ENCODE measurements around the gene FGF22.
A peak's percentile ranks its signal among the peaks of the same experiment; 100 is the strongest.
"Not testable (repeated sequence)": the region's sequence is repeated elsewhere in the genome, so short reads cannot be mapped to it uniquely, and the experiment has no call there.

FGF22 gene

DNA sequence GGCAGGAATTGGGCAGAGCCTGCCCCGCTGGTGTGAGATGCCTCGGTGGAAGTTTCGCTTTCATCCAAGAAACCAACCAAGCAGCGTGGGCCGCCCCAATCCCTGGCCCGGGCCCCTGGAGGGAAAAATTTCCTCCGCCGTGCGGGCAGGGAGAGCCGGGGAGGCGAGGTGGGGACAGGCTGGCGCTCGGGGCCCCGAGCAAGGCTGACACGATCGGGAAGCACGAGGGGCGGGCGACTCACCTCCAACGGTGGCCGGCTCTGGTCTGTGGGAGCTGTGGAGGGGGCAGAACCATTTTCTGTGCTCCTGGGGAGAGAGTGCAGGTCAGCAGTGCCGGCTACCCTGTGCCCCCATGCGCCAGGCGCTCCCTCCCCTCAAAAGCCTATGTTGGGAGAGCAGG lies 12.3 kb downstream of the FGF22 start:
- no peak for DNase-seq
- in situ Hi-C loops (cut with HindIII; ENCODE audit: low pct_ligation_motif_present, low pct_unique_long_range_greater_than_20kb, low sequenced_read_pairs) = no loop called here

DNA sequence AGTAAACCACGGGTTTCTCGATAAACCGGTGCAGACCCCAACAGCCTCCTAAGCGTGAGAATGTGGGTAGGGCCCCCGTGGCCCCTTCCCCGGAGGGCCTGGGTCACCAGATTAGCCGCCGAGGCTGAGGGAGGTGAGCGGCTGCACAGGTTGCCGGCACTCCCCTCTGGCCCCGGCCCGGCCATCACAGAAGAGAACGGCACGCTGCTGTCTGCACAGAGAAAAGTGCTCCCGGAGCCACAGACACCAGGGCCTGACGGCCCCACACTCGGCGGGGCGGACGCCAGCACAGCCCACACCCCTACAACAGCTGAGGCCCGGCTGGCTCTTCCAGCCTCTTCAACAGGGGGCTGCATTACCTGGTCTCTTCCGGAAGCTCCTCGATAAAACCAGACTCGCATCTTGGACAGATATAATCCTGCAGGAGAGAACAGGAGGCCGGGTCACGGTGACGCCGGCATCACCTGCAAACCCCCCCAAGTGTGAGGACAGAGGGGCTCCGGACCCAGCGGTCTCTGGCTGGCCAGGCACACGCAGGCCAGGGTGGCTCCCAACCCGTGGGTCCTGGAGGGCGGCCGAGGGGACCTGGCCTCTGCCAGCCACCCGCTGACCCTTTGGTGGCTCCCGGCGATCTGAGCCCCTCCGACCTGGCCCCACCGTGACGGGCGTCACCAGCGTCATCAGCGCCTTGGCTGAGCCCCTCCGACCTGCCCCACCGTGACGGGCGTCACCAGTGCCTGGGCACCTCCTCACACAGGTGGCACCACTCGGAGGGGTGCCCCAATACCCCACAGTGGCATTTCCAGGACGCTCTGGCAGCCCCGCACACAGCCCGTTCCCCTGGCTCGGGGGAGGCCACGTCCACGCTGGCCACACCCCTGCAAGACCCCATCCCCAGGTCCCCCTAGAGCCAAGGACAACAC lies 13.0 kb downstream of the FGF22 start:
- DNase-seq = no peak
- in situ Hi-C loops (cut with HindIII; ENCODE audit: low pct_ligation_motif_present, low pct_unique_long_range_greater_than_20kb, low sequenced_read_pairs) = no loop called here

DNA sequence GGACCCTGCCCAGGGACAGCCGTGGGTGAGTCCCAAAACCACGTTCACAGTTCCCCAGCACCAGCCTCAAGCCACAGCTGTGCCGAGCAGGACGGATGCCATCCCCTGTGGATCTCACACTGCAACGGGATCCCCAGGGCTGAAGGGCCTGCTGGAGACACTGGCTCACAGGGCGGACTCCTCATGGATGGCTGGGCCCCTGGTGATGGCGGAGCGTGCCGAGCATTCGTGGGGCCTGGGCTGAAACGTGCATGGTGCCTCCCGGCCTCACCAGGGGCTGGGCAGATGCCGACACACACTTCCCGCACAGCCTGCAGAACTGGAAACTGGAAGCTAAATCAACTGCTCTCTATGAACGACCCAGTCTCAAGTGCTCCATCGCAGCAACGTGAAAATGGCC lies 13.7 kb downstream of the FGF22 start:
- in situ Hi-C loops (cut with HindIII; ENCODE audit: low pct_ligation_motif_present, low pct_unique_long_range_greater_than_20kb, low sequenced_read_pairs) = no loop called here
- DNase-seq = no peak

DNA sequence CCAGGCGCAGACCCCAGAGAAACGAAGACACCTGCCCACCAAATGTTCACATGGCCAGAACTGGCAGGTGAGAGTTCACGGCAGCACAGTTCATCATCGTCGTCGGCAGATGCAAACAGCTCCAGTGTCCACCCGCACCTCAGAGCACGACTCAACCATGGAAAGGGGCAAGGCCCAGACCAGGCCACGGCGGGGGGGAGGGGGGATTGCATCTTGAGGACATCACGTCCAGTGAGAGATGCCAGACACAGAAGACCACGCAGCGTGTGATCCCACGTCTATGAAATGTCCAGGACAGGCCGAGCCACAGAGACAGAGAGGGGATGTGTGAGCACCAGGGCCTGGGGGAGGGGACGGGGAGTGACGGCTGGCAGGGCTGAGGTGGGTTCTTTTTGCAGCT lies 16.0 kb downstream of the FGF22 start:
- no peak for DNase-seq
- in situ Hi-C loops (cut with HindIII; ENCODE audit: low pct_ligation_motif_present, low pct_unique_long_range_greater_than_20kb, low sequenced_read_pairs) = no loop called here

DNA sequence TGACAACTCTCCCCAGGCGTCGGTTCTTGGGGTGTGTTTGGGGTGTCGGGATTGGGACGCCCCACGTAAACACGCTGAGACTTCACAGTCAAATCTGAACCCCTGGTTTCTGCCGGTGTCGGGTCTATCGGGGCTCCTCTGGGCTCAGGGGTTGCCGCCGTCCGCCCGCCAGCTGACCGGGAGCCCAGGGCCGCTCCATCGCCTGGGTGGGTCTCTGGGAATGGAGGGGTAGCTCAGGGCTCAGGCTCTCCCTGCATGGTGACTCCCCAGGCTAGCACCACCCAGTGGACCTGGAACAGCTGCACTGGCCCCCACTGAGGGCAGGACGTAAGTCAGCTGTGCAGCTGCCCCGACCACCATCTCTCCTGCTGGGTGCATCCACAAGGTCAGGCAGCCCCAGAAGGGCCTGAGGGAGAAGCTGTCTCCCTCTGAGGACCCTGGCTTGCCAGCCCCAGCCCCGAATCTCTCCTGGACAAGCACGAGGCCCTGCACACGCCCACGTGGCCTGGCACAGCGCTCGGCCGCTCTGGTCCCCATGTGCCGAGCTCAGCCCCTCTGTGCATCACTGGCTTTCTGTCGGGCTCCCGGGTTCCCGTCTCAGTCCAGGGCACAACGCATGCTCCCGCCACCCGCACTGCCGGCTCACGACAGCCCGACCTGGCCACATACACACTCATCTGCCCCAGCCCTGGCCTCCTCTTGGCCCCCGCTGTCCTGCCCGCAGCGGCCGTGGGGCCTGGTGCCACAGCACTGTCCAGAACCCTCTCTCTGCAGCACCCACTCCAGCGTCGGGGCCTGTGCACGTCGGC lies 17.3 kb downstream of the FGF22 start:
- in situ Hi-C loops (cut with HindIII; ENCODE audit: low pct_ligation_motif_present, low pct_unique_long_range_greater_than_20kb, low sequenced_read_pairs) = no loop called here
- no peak for DNase-seq

DNA sequence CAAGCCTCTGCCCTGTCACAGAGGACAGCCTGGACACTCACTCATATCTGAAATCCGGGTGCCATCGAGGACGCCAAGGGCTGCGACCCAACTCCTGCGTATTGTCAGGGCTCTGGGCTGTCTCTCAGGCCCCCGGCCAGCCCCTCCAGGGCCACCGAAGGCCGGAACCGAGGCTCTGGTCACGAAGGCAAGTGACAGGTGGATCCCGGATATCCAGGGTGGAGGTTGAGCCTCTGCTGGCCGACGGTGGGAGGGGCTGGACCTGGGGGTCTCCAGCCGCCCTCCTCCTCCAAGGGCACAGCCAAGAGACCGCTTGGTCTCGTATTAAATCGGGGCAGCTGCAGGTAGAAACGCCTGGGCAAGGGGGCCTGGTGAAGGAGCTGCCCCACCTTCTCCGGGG lies 17.9 kb downstream of the FGF22 start:
- in situ Hi-C loops (cut with HindIII; ENCODE audit: low pct_ligation_motif_present, low pct_unique_long_range_greater_than_20kb, low sequenced_read_pairs) = no loop called here

DNA sequence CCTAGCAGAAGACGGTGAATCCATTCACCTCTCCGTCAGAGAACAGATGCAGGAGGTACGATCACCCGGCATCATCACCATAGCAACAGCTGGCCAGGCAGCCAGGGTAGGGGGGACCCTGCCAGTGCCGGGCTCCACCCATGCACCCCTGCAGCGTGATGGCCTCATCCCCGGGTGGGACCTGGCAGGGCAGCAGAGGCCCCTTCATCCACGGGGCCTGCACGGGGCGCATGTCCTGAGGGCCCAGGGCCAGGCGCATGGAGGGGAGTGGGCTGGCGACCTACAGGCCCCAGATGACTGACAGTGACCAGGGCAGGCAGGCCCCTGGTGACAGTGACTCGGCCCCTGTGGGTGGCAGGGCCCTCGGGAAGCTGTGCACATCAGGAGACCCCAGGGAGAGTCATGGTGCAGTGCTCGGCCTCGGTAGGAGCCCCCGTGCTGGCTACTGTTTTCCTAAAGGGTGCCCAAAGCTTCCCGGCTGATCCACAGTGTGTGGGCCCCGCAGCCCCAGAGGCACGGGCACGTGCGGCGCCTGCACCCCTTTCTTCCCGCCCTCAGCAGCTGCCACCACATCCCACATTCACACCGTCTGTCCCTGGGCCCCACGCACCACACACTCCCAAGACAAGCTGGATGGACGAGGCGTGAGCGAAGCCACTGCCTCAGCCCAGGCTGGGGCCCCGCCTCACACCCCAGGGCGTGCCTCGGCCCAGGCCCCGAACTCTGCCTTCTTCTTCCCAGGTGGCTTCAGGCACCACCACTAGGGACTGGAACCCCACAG lies 18.6 kb downstream of the FGF22 start:
- in situ Hi-C loops (cut with HindIII; ENCODE audit: low pct_ligation_motif_present, low pct_unique_long_range_greater_than_20kb, low sequenced_read_pairs) = no loop called here
- DNase-seq = no peak

More for the DNA sequence above, 17.9 kb downstream of the FGF22 start:
- no peak for DNase-seq

DNA sequence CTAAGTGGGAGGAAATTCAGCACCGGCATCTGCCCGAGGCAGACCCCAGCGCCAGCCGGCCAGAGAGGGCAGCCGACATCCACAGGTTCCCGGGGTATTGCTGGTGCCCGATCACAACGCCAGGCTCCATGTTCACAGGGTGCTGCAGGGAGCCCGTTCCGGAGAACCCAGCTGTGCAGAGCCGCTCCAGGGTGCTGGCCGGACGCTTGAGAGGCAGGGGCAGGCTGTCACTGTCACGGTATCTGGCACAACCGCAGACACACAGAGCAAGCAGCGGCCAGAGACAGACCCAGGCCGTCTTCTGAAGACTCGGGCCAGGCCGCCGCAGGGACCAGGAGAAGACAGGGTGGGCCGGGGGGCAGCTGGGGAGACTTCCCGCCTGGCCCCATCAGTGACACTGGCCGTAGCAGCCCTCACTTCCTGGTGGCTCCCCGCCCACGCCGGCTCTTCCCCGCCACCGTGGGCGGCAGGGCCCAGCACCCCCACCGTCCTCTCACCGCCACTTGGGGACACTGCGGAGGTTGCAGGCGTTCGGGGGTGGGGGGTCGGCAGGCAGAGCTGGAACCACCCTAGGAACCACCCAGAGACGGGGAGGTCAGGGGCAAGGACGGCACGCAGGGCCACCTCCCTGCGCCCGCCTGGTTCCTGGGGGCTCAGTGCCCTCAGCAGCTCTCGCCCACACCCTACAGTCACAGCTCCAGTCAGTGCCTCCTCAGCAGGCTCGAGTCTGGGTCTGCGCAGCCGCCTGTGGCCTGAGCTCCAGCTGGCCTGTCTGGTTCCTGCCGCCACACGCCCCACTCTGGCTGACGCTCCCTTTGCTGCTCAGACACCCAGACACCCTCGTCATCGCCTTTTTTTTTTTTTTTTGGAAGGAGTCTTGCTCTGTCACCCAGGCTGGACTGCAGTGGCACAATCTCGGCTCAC lies 19.5 kb downstream of the FGF22 start:
- in situ Hi-C loops (cut with HindIII; ENCODE audit: low pct_ligation_motif_present, low pct_unique_long_range_greater_than_20kb, low sequenced_read_pairs) = no loop called here
- no peak for DNase-seq

DNA sequence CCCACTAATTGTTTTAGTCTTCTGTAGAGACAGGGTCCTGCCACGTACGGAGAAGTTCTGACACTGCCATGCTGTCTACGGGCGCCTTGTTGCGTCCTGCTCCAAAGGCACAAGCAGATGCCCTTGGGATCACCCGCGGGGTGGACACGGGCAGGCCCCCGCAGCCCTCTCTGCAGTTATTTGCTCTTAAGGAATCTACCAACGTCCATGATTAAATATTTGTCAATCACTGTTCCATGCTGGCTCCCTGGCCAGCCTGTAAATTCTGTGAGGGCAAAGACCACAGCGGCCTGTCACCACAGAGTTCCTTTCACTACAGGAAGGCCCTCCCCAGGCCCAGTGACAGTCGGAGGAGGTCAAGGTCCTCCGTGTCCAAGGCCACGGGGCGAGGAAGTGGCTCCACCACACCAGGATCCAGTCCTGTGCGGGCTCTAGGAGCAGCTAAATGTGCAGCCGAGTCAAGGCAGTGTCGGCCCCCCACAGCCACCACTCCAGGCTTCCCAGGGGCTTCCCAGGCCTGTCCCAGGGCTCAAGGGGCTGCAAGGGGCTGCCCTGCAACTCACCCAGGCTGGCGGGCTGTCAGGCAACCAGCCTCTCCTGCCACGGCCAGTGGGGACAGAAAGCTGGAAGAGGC lies 21.2 kb downstream of the FGF22 start:
- in situ Hi-C loops (cut with HindIII; ENCODE audit: low pct_ligation_motif_present, low pct_unique_long_range_greater_than_20kb, low sequenced_read_pairs) = no loop called here
- DNase-seq = no peak

DNA sequence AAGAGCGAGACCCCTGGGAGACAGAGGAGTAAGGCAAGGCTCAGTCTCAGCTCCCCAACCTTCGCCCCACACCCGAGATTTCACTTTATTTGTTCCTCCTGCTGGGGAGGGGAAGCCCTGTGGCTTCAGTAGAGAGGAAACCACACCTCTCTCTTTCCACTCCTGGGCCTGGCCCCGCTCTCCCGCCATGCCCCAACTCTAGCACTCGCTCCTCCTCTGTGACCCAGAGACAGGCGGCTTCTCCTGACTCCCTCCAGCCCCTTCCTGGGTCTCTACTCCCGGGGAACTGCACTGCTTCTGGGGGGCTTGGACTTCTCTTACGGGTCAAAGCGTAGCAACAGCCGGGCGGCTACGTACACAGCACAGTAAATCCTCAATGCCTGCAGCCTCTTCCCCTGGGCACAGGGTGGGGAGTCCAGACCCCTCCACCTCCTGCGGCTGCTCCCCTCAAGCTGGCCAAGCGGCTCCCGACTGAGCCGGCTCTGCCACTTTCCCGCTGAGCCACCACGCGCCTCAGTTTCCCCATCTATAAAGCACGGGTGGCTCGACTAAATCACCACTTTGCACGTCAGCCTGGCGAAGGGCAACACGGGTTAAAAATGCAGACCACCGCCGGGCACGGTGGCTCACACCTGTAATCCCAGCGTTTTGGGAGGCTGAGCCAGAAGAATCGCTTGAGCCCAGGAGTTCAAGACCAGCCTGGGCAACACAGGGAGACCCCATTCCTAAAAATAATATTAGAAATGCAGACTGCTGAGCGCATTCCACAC lies 21.9 kb downstream of the FGF22 start:
- no peak for DNase-seq
- in situ Hi-C loops (cut with HindIII; ENCODE audit: low pct_ligation_motif_present, low pct_unique_long_range_greater_than_20kb, low sequenced_read_pairs) = no loop called here

DNA sequence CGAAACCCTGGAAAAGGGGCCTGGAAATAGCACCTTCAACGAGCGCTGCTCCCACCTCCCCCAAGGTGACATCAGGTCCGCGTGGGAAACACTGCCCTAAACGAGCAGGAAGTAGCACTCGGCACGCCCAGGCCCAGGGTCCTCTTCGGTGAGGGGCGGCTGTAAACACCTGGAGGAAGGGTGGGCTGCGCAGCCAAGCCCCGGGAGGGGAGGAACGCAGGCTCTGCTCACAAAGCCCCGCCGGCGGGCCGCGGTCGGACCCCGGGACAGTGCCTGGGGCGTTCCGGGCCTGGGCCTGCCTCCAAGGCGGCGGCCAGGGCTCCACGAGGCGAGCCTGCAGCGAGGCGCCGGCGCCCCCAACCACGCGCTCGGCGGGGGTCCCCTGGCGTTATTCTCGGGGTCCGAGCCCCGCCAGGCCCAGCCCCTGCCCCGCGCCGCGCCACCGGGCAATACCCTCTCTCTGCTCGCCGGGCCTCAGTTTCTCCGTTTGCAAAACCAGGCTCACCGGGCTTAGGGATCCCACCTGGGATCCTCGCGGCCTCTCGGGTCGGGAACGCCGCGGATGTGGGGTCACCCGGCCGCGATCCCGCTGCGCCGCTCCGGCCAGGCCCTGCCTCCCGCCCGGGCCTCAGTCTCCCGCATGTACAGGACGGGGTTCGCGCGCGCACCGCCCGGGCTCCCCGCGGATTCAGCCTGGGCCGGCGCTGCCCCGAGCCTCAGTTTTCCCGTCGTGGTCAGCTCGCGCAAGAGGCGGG lies 22.7 kb downstream of the FGF22 start:
- DNase-seq = peak; percentile 46
- in situ Hi-C loops (cut with HindIII; ENCODE audit: low pct_ligation_motif_present, low pct_unique_long_range_greater_than_20kb, low sequenced_read_pairs) = no loop called here

DNA sequence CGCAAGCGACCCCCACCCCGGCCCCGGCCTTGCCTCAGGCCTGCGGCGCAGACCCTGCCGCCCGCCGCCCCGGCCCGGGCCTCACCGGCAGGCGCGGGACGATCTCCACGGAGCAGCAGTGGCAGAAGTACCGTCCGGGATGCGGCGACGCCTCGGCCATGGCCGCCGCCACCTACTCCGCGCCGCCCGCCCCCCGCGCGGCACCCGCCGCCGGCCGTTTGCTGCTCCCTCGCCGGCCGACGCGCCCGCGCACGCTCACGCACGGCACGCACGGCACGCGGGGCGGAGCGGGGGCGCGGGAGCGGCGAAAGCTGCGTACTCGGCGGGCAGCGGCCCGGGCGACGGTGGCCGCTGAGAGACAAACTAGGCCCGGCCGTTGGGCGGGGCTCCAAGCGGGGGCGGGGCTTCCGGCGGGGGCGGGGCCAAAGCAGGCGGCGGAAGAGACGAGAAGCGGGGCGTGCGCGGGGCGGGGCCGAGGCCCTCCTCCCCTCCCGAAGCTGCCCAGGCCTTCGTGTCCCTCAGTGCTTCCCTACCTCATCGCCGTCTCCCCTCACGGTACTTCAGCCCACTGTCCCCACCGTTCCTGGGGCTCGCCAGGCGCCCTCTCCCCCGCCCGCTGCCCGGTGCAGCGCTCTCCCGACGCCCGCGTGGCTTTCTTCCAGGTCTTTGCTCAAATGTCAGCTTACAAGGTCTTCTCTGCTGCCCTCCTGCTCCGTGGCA lies 23.4 kb downstream of the FGF22 start, which contains the start of gene RNF126:
RNF126 (minus strand) TSS at position 253 of the 720 bp plus-strand sequence; CDS start at position 160, 93 bp downstream.
- in situ Hi-C loops (cut with HindIII; ENCODE audit: low pct_ligation_motif_present, low pct_unique_long_range_greater_than_20kb, low sequenced_read_pairs) = no loop called here
- peak; percentile 84 for DNase-seq

DNA sequence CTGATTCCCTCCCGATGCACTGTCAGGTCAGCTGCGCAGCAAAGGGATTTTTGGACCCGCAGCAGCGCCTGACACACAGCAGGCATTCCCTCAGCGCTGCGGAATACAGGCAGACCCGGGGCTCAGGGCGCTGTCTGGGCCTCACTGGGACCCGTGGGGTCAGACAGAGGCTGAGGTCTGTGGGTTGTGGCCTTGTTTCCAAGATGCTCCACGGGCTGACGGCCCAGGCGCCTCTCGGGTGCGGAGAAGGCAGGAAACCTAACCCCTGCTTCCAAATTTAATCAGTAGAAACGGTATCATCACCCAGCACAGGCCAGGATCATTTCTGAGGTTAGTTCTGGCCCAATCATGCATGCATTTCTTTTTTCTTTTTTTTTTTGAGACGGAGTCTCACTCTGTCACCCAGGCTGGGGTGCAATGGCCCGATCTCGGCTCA lies 24.0 kb downstream of the FGF22 start:
- in situ Hi-C loops (cut with HindIII; ENCODE audit: low pct_ligation_motif_present, low pct_unique_long_range_greater_than_20kb, low sequenced_read_pairs) = no loop called here

DNA sequence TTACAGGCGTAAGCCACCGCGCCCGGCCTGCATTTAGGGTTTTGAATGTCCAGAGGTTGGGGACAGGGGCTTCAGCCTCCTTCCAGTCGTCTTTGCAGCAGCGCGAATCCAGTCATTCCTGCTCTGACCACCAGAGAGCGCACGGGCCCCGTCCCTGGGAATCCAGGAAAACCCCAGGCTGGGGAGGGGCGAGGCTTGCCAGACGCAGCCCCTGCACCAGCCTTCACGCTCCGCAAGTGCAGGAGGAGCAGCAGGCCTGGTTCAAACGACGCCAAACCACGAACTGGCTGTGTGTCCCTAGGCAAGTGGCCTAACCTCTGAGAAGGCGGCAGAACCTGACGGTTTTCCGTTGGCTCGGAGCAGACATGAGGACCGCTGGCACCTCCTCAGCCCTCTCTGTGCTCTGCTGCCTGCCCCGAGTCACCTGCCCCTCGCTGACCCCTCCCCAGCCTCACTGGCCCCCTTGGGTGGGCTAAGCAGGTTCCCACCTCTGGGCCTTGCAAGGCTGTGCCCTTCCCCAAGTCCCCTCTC lies 25.3 kb downstream of the FGF22 start:
- in situ Hi-C loops (cut with HindIII; ENCODE audit: low pct_ligation_motif_present, low pct_unique_long_range_greater_than_20kb, low sequenced_read_pairs) = no loop called here
- peak; percentile 69 for DNase-seq

More for the DNA sequence above, 24.0 kb downstream of the FGF22 start:
- DNase-seq = no peak

DNA sequence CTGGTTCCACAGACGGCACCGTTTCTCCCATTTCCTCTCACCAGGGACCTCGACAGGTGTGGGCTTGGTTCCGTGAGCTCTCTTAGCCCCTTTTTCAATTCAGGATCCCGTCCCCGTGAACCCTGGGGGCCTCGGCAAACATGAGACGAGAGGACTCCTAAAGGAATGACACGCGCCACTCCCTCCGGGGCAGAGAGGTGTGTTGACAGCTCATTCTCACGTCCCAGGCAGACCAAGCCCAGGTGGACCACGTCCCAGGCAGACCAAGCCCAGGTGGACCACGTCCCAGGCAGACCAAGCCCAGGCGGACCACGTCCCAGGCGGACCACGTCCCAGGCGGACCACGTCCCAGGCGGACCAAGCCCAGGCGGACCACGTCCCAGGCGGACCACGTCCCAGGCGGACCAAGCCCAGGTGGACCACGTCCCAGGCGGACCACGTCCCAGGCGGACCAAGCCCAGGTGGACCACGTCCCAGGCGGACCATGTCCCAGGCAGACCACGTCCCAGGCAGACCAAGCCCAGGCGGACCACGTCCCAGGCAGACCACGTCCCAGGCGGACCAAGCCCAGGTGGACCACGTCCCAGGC lies 27.4 kb downstream of the FGF22 start:
- DNase-seq; in situ Hi-C loops (cut with HindIII; ENCODE audit: low pct_ligation_motif_present, low pct_unique_long_range_greater_than_20kb, low sequenced_read_pairs): not testable (repeated sequence)

Measured in ACHN (cell line).